ENCODE results near the gene MSI2. TPM values are rescaled to one million over a fixed set of nuclear protein-coding genes. Genes with fewer than 3 reads are reported as not detected.
A peak's percentile ranks its signal among the peaks of the same experiment; 100 is the strongest.

Gene MSI2
- total RNA-seq, 1 experiment from 2014 or later: 85.2 TPM

GRCh38 chr17:57706761-57707160 is 450.4 kb downstream of the MSI2 start:
- DNase-seq (ENCODE audit: low read depth, low spot score): no peak
- in situ Hi-C loops (cut with HindIII; ENCODE audit: low pct_unique_long_range_greater_than_20kb, low sequenced_read_pairs): no loop called here

- no peak for DNase-seq (ENCODE audit: low read depth, low spot score)
- in situ Hi-C loops (cut with HindIII; ENCODE audit: low pct_unique_long_range_greater_than_20kb, low sequenced_read_pairs): no loop called here
Measured at GRCh38 chr17:57707892-57708291, 451.6 kb downstream of the MSI2 start.

GRCh38 chr17:57708410-57708809 is 452.1 kb downstream of the MSI2 start:
- peak; percentile 22 for DNase-seq (ENCODE audit: low read depth, low spot score)
- in situ Hi-C loops (cut with HindIII; ENCODE audit: low pct_unique_long_range_greater_than_20kb, low sequenced_read_pairs): no loop called here

- in situ Hi-C loops (cut with HindIII; ENCODE audit: low pct_unique_long_range_greater_than_20kb, low sequenced_read_pairs): no loop called here
- no peak for DNase-seq (ENCODE audit: low read depth, low spot score)
Measured at GRCh38 chr17:57713140-57713539, 456.8 kb downstream of the MSI2 start.

GRCh38 chr17:57714665-57715180 is 458.4 kb downstream of the MSI2 start:
- no peak for DNase-seq (ENCODE audit: low read depth, low spot score)
- in situ Hi-C loops (cut with HindIII; ENCODE audit: low pct_unique_long_range_greater_than_20kb, low sequenced_read_pairs): no loop called here

GRCh38 chr17:57715981-57716380 is 459.7 kb downstream of the MSI2 start:
- DNase-seq (ENCODE audit: low read depth, low spot score): no peak
- in situ Hi-C loops (cut with HindIII; ENCODE audit: low pct_unique_long_range_greater_than_20kb, low sequenced_read_pairs): no loop called here

- DNase-seq (ENCODE audit: low read depth, low spot score): no peak
- in situ Hi-C loops (cut with HindIII; ENCODE audit: low pct_unique_long_range_greater_than_20kb, low sequenced_read_pairs): no loop called here
Measured at GRCh38 chr17:57718878-57719277, 462.6 kb downstream of the MSI2 start.

- in situ Hi-C loops (cut with HindIII; ENCODE audit: low pct_unique_long_range_greater_than_20kb, low sequenced_read_pairs): no loop called here
- DNase-seq (ENCODE audit: low read depth, low spot score): no peak
Measured at GRCh38 chr17:57720386-57721035, 464.2 kb downstream of the MSI2 start.

- in situ Hi-C loops (cut with HindIII; ENCODE audit: low pct_unique_long_range_greater_than_20kb, low sequenced_read_pairs): no loop called here
- no peak for DNase-seq (ENCODE audit: low read depth, low spot score)
Measured at GRCh38 chr17:57721967-57722703, 465.8 kb downstream of the MSI2 start.

GRCh38 chr17:57722704-57723043 is 466.4 kb downstream of the MSI2 start:
- DNase-seq (ENCODE audit: low read depth, low spot score): no peak
- in situ Hi-C loops (cut with HindIII; ENCODE audit: low pct_unique_long_range_greater_than_20kb, low sequenced_read_pairs): no loop called here

- in situ Hi-C loops (cut with HindIII; ENCODE audit: low pct_unique_long_range_greater_than_20kb, low sequenced_read_pairs): no loop called here
- DNase-seq (ENCODE audit: low read depth, low spot score): no peak
Measured at GRCh38 chr17:57723427-57724025, 467.2 kb downstream of the MSI2 start.

GRCh38 chr17:57724026-57724728 is 467.9 kb downstream of the MSI2 start:
- in situ Hi-C loops (cut with HindIII; ENCODE audit: low pct_unique_long_range_greater_than_20kb, low sequenced_read_pairs): no loop called here
- DNase-seq (ENCODE audit: low read depth, low spot score): no peak

GRCh38 chr17:57724729-57725125 is 468.4 kb downstream of the MSI2 start:
- no peak for DNase-seq (ENCODE audit: low read depth, low spot score)
- in situ Hi-C loops (cut with HindIII; ENCODE audit: low pct_unique_long_range_greater_than_20kb, low sequenced_read_pairs): no loop called here

GRCh38 chr17:57726213-57726790 is 470.0 kb downstream of the MSI2 start:
- in situ Hi-C loops (cut with HindIII; ENCODE audit: low pct_unique_long_range_greater_than_20kb, low sequenced_read_pairs): no loop called here

GRCh38 chr17:57726838-57727237 is 470.5 kb downstream of the MSI2 start:
- no peak for DNase-seq (ENCODE audit: low read depth, low spot score)
- in situ Hi-C loops (cut with HindIII; ENCODE audit: low pct_unique_long_range_greater_than_20kb, low sequenced_read_pairs): no loop called here

More at GRCh38 chr17:57726213-57726790, 470.0 kb downstream of the MSI2 start:
- no peak for DNase-seq (ENCODE audit: low read depth, low spot score)

- in situ Hi-C loops (cut with HindIII; ENCODE audit: low pct_unique_long_range_greater_than_20kb, low sequenced_read_pairs): no loop called here
- peak; percentile 79 for DNase-seq (ENCODE audit: low read depth, low spot score)
Measured at GRCh38 chr17:57727630-57728175, 471.4 kb downstream of the MSI2 start.

- in situ Hi-C loops (cut with HindIII; ENCODE audit: low pct_unique_long_range_greater_than_20kb, low sequenced_read_pairs): no loop called here
- DNase-seq (ENCODE audit: low read depth, low spot score): no peak
Measured at GRCh38 chr17:57730026-57730701, 473.8 kb downstream of the MSI2 start.

Measured in SK-MEL-5 (cell line).